A549 (cell line): ENCODE data around the gene LATS2. TPM values are rescaled to one million over a fixed set of nuclear protein-coding genes. Genes with fewer than 3 reads are reported as not detected.
A peak's percentile ranks its signal among the peaks of the same experiment; 100 is the strongest.

Experiments used
- ATAC-seq, 2 experiments: fragments of 200-7000 bp in 1 of 2; fragments of >200 bp in 1 of 2; cut with Nextera tagmentation in 1 of 2; cut with Tn5 transposase in 1 of 2; 3 replicates each; pipeline versions ENCODE4 v1.8.0 to v1.9.1; 2018 to 2020; ENCODE audit warnings: mild to moderate bottlenecking in 1 of 2, moderate library complexity in 1 of 2
- CTCF ChIA-PET: fragments of 300-600 bp; sonication (Branson Sonifier 250); formaldehyde crosslinking; extraction: SDS; loops from one replicate; lab custom pipeline; 2021; ENCODE audit warnings: antibody characterized with exemption, inconsistent platforms; lab: Yijun Ruan, JAX
- POLR2A ChIA-PET: fragments of 350-600 bp; formaldehyde crosslinking; extraction: SDS; loops from one replicate; lab custom pipeline; 2021; ENCODE audit warnings: antibody characterized with exemption, inconsistent platforms; lab: Yijun Ruan, JAX
- DNase-seq, 2 experiments: peaks; one replicate each; pipeline versions ENCODE4 v3.0.0 to v3.0.0-alpha.2; 2011 to 2016; ENCODE audit warnings: low read depth in 1 of 2, low spot score in 1 of 2
- FAIRE-seq: peaks from 2 replicates; lab custom pipeline; 2011; peaks lifted over from hg19 to GRCh38; lab: Jason Lieb, UNC
- H3K27ac ChIP-seq, 2 experiments: fragments of >200 bp; sonication (Bioruptor Twin); formaldehyde crosslinking; 3 replicates each; pipeline ENCODE4 v1.5.1; 2016 to 2017
- H3K4me1 ChIP-seq: fragments of >200 bp; sonication (Bioruptor Twin); formaldehyde crosslinking; 3 replicates; pipeline ENCODE4 v1.6.1; 2016
- H3K4me2 ChIP-seq: fragments of >200 bp; sonication (Bioruptor Twin); formaldehyde crosslinking; 3 replicates; pipeline ENCODE4 v1.6.1; 2016
- H3K4me3 ChIP-seq: fragments of >200 bp; sonication (Bioruptor Twin); formaldehyde crosslinking; 3 replicates; pipeline ENCODE4 v1.5.1; 2016
- H3K9me3 ChIP-seq: fragments of >200 bp; sonication (Bioruptor Twin); formaldehyde crosslinking; 3 replicates; pipeline ENCODE4 v1.6.1; 2016
- ATOH8 ChIP-seq: fragments of 250-450 bp; sonication (Bioruptor Pico); IDR thresholded peaks from 2 replicates; pipeline ENCODE4 v1.5.0; 2020; ENCODE audit warnings: low read depth, mild to moderate bottlenecking, moderate library complexity
- BCL3 ChIP-seq: fragments of >200 bp; sonication (Bioruptor Twin); formaldehyde crosslinking; IDR thresholded peaks from 3 replicates; pipeline ENCODE4 v1.6.1; 2016
- CBX2 ChIP-seq: fragments of 200-600 bp; sonication (generic); IDR thresholded peaks from 2 replicates; pipeline ENCODE4 v1.6.1; 2016; ENCODE audit warnings: low read depth, mild to moderate bottlenecking, borderline replicate concordance
- CEBPB ChIP-seq, 2 experiments: fragments of >200 bp in 1 of 2; sonication (Bioruptor Twin) in 1 of 2; formaldehyde crosslinking in 1 of 2; IDR thresholded peaks; 2 replicates each; pipeline ENCODE4 v1.6.1; 2012 to 2016
- E2F6 ChIP-seq: IDR thresholded peaks from 2 replicates; pipeline ENCODE4 v1.6.1; 2012; ENCODE audit warnings: low read depth, borderline replicate concordance
- ESRRA ChIP-seq: fragments of 150-350 bp; IDR thresholded peaks from 2 replicates; pipeline ENCODE4 v1.6.1; 2014; ENCODE audit warnings: mild to moderate bottlenecking, low read length, borderline replicate concordance
- FOSL2 ChIP-seq, 2 experiments: fragments of 450-650 bp in 1 of 2; fragments of >200 bp in 1 of 2; sonication (Bioruptor Twin) in 1 of 2; formaldehyde crosslinking; IDR thresholded peaks; 2 replicates each; pipeline versions ENCODE4 v1.5.0 to v1.6.1; 2016 to 2020; ENCODE audit warnings: mild to moderate bottlenecking in 1 of 2, moderate library complexity in 1 of 2
- GATA3 ChIP-seq: IDR thresholded peaks from 2 replicates; pipeline ENCODE4 v1.6.1; 2012; ENCODE audit warnings: borderline replicate concordance
- HDAC2 ChIP-seq: fragments of 200-600 bp; sonication (generic); IDR thresholded peaks from 2 replicates; pipeline ENCODE4 v1.6.1; 2016
- HES2 ChIP-seq: fragments of >200 bp; sonication (Bioruptor Twin); formaldehyde crosslinking; IDR thresholded peaks from 2 replicates; pipeline ENCODE4 v1.6.1; 2016
- HEYL ChIP-seq: fragments of 250-450 bp; sonication (Bioruptor Pico); IDR thresholded peaks from 2 replicates; pipeline ENCODE4 v1.8.0; 2021; ENCODE audit warnings: mild to moderate bottlenecking, moderate library complexity
- MAFK ChIP-seq: fragments of 450-650 bp; IDR thresholded peaks from 2 replicates; pipeline ENCODE4 v1.6.1; 2014; ENCODE audit not compliant: partially characterized antibody
- MAZ ChIP-seq: fragments of 150-350 bp; IDR thresholded peaks from 2 replicates; pipeline ENCODE4 v1.6.1; 2014; ENCODE audit warnings: antibody characterized with exemption, low read depth, low read length, borderline replicate concordance
- MYC ChIP-seq: IDR thresholded peaks from 2 replicates; pipeline ENCODE4 v1.6.1; 2012; ENCODE audit warnings: mild to moderate bottlenecking, inconsistent platforms, low read length, improper control_type of control experiment, borderline replicate concordance
- NFE2L2 ChIP-seq: fragments of 150-350 bp; conservative IDR thresholded peaks from 2 replicates; pipeline ENCODE4 v1.6.1; 2014; ENCODE audit warnings: low read length
- RAD21 ChIP-seq, 2 experiments: fragments of >200 bp in 1 of 2; sonication (Bioruptor Twin) in 1 of 2; formaldehyde crosslinking in 1 of 2; IDR thresholded peaks in 1 of 2; conservative IDR thresholded peaks in 1 of 2; 2 replicates in 1 of 2; 3 replicates in 1 of 2; pipeline ENCODE4 v1.6.1; 2012 to 2018; ENCODE audit warnings: inconsistent platforms in 1 of 2
- ZFP36 ChIP-seq: fragments of 450-650 bp; IDR thresholded peaks from 2 replicates; pipeline ENCODE4 v1.6.1; 2014; ENCODE audit warnings: borderline replicate concordance; ENCODE audit not compliant: partially characterized antibody
- ZNF302 ChIP-seq: fragments of 250-450 bp; sonication (Bioruptor Pico); IDR thresholded peaks from 2 replicates; pipeline ENCODE4 v1.9.0; 2021; ENCODE audit warnings: inconsistent platforms, mild to moderate bottlenecking, moderate library complexity
- ZSCAN20 ChIP-seq: fragments of 250-450 bp; sonication (Bioruptor Pico); IDR thresholded peaks from 2 replicates; pipeline ENCODE4 v1.8.0; 2022; ENCODE audit warnings: mild to moderate bottlenecking, moderate library complexity
- WGBS: methylation state at CpG from one replicate; pipeline ENCODE4 v1.1.6; 2017; ENCODE audit errors: missing lambda C conversion rate; 5-methylcytosine and 5-hydroxymethylcytosine counted together
- polyA plus RNA-seq, 4 experiments: library from polyadenylated mRNA; depleted of rRNA in 3 of 4; stranded (reverse); fragments of >200 nt; fragmentation: RNase III in 1 of 4; extraction: RNeasy Plus Mini Kit Qiagen cat#74134 plus additional on column Dnase treatment in 1 of 4; gene quantifications; 2 replicates in 3 of 4; 3 replicates in 1 of 4; pipeline ENCODE4 v1.2.3, GENCODE V29; 2011 to 2017

LATS2 gene
- polyA plus RNA-seq, 2 of the 4 experiments (the other 2 are of a cell fraction), result 7.8 to 7.9 TPM

GRCh38 chr13:21100994-21101757 is 39.8 kb upstream of the LATS2 start:
- Histone ChIP-seq H3K27ac (no peak overlapping the region), H3K4me1 (no peaks in the 10 kb centered on the region), H3K9me3 (no peaks in the 10 kb centered on the region), H3K4me3 (no peak overlapping the region), H3K4me2 (no peak overlapping the region; the same call in 2 of the 3 replicates)
- CTCF ChIA-PET, result interaction anchor here (0.6 to 1.8 kb wide), 3 partner anchors 10 to 32 kb away, joined by 3 to 7 read pairs (median 5); no protein-coding TSS in a partner anchor
- POLR2A ChIA-PET, result no interaction called here
- no peak for FAIRE-seq
- TF ChIP-seq CBX2, result no peak
- no peak for TF ChIP-seq MYC
- TF ChIP-seq ZFP36, result no peak
- TF ChIP-seq CEBPB (IDR thresholded peaks at IDR 0.05), result no peak
- no peak for TF ChIP-seq ZSCAN20
- ATAC-seq, result no peak
- WGBS, result 58% methylated on average over 12 of the region's 12 CpGs
- peak in 1 of 2 experiments; percentile 9 for DNase-seq

- Histone ChIP-seq H3K4me2 (no peak overlapping the region), H3K27ac (no peak overlapping the region), H3K9me3 (no peaks in the 10 kb centered on the region), H3K4me1 (no peaks in the 10 kb centered on the region), H3K4me3 (no peak overlapping the region)
- no peak for TF ChIP-seq HEYL
- TF ChIP-seq CEBPB (IDR thresholded peaks at IDR 0.05), result no peak
- no peak for TF ChIP-seq E2F6
- TF ChIP-seq NFE2L2, result no peak
- no peak for TF ChIP-seq FOSL2 (IDR thresholded peaks at IDR 0.05)
- no peak for TF ChIP-seq FOSL2 (CRISPR knock-in tag; IDR thresholded peaks at IDR 0.05)
- no peak for TF ChIP-seq ZSCAN20
- no peak for TF ChIP-seq HDAC2
- TF ChIP-seq CBX2, result no peak
- ATAC-seq, result no peak
- FAIRE-seq, result no peak
- POLR2A ChIA-PET, result no interaction called here
- CTCF ChIA-PET, result interaction anchor here (0.6 to 1.8 kb wide), 2 partner anchors 10 to 11 kb away, joined by 3 to 5 read pairs; no protein-coding TSS in a partner anchor
- 90% methylated on average over 7 of the region's 7 CpGs for WGBS
- DNase-seq, result no peak
Observed at GRCh38 chr13:21100211-21100610, 38.8 kb upstream of the LATS2 start.

- H3K4me1 ChIP-seq, result no peaks in the 10 kb centered on the region
- ATAC-seq, result no peak
- no peak overlapping the region for H3K4me3 ChIP-seq
- POLR2A ChIA-PET, result no interaction called here
- DNase-seq, result no peak
- H3K4me2 ChIP-seq, result no peak overlapping the region
- TF ChIP-seq GATA3, result no peak
- TF ChIP-seq HEYL, result no peak
- no peak for TF ChIP-seq MAZ
- no peak for TF ChIP-seq ESRRA
- no peak for TF ChIP-seq E2F6
- TF ChIP-seq MAFK, result no peak
- no peak for TF ChIP-seq ZNF302 (CRISPR knock-in tag)
- TF ChIP-seq RAD21 (conservative IDR thresholded peaks at IDR 0.05 in 1 of 2, IDR thresholded peaks at IDR 0.05 in 1 of 2), result no peak
- TF ChIP-seq ATOH8 (CRISPR knock-in tag), result no peak
- no peak for TF ChIP-seq BCL3
- TF ChIP-seq HES2, result no peak
- no peak for FAIRE-seq
- H3K9me3 ChIP-seq, result no peaks in the 10 kb centered on the region
- CTCF ChIA-PET, result no interaction called here
- WGBS, result 75% methylated on average over 1 of the region's 1 CpG
- no peak overlapping the region for H3K27ac ChIP-seq
Observed at GRCh38 chr13:21095311-21095710, 33.9 kb upstream of the LATS2 start.
